SK-MEL-5 (cell line): ENCODE data around the gene LRBA. TPM values are rescaled to one million over a fixed set of nuclear protein-coding genes. Genes with fewer than 3 reads are reported as not detected.
"Not testable (repeated sequence)": the region's sequence is repeated elsewhere in the genome, so short reads cannot be mapped to it uniquely, and the experiment has no call there.

ENCODE experiments used
- DNase-seq: peaks from one replicate; pipeline ENCODE4 v3.0.0-alpha.2; 2016; ENCODE audit warnings: low read depth, low spot score
- in situ Hi-C: cut with HindIII; loops from 2 replicates; pipeline ENCODE4 v1.10.0; 2016; ENCODE audit warnings: low sequenced_read_pairs, high pct_unique_total_duplicates, low pct_unique_long_range_greater_than_20kb
- total RNA-seq: library from RNA; depleted of rRNA; stranded (reverse); fragments of >200 nt; shearing (Covaris generic); gene quantifications from 2 replicates; pipeline ENCODE4 v1.2.3, GENCODE V29; 2014

The LRBA gene
- total RNA-seq, 1 experiment from 2014 or later: 31.0 TPM

- DNase-seq: no peak
- in situ Hi-C loops: no loop called here
Observed at GRCh38 chr4:150694438-150694837, 320.6 kb downstream of the LRBA start.

- DNase-seq: peak; percentile 76
- in situ Hi-C loops: no loop called here
Observed at GRCh38 chr4:150683775-150684350, 331.2 kb downstream of the LRBA start.

- in situ Hi-C loops: no loop called here
- DNase-seq: no peak
Observed at GRCh38 chr4:150682126-150682525, 333.0 kb downstream of the LRBA start.

- DNase-seq: peak; percentile 27
- in situ Hi-C loops: no loop called here
Observed at GRCh38 chr4:150681063-150681462, 334.0 kb downstream of the LRBA start.

- in situ Hi-C loops: no loop called here
- no peak for DNase-seq
Observed at GRCh38 chr4:150680651-150681050, 334.4 kb downstream of the LRBA start.

GRCh38 chr4:150679765-150680343 lies 335.2 kb downstream of the LRBA start:
- in situ Hi-C loops: no loop called here
- no peak for DNase-seq

- peak; percentile 33 for DNase-seq
Observed at GRCh38 chr4:150679018-150679764, 335.9 kb downstream of the LRBA start.

GRCh38 chr4:150673793-150674192 lies 341.3 kb downstream of the LRBA start:
- in situ Hi-C loops: no loop called here
- DNase-seq: no peak

More at GRCh38 chr4:150679018-150679764, 335.9 kb downstream of the LRBA start:
- in situ Hi-C loops: no loop called here

- peak; percentile 38 for DNase-seq
- in situ Hi-C loops: no loop called here
Observed at GRCh38 chr4:150668824-150669223, 346.3 kb downstream of the LRBA start.

- DNase-seq: no peak
- in situ Hi-C loops: no loop called here
Observed at GRCh38 chr4:150664935-150665334, 350.1 kb downstream of the LRBA start.

GRCh38 chr4:150662686-150663085 lies 352.4 kb downstream of the LRBA start:
- DNase-seq: no peak
- in situ Hi-C loops: no loop called here

- DNase-seq, in situ Hi-C loops: not testable (repeated sequence)
Observed at GRCh38 chr4:150661551-150661950, 353.5 kb downstream of the LRBA start.

- DNase-seq, in situ Hi-C loops: not testable (repeated sequence)
Observed at GRCh38 chr4:150658258-150658657, 356.8 kb downstream of the LRBA start.

- peak; percentile 3 for DNase-seq
- in situ Hi-C loops: no loop called here
Observed at GRCh38 chr4:150656891-150657290, 358.2 kb downstream of the LRBA start.

- in situ Hi-C loops: no loop called here
- no peak for DNase-seq
Observed at GRCh38 chr4:150650751-150651150, 364.3 kb downstream of the LRBA start.

GRCh38 chr4:150648123-150648522 lies 367.0 kb downstream of the LRBA start:
- in situ Hi-C loops: no loop called here
- DNase-seq: no peak

GRCh38 chr4:150647008-150647407 lies 368.1 kb downstream of the LRBA start:
- no peak for DNase-seq
- in situ Hi-C loops: no loop called here

GRCh38 chr4:150641612-150642011 lies 373.5 kb downstream of the LRBA start:
- no peak for DNase-seq
- in situ Hi-C loops: no loop called here

- in situ Hi-C loops: no loop called here
- DNase-seq: no peak
Observed at GRCh38 chr4:150632639-150633038, 382.4 kb downstream of the LRBA start.
